ENCODE results near the gene CRISPLD2. TPM values are rescaled to one million over a fixed set of nuclear protein-coding genes. Genes with fewer than 3 reads are reported as not detected.

Gene CRISPLD2
- total RNA-seq, 4 donors from 2014 or later = 54.9 to 109 (median 63.4) TPM

DNA sequence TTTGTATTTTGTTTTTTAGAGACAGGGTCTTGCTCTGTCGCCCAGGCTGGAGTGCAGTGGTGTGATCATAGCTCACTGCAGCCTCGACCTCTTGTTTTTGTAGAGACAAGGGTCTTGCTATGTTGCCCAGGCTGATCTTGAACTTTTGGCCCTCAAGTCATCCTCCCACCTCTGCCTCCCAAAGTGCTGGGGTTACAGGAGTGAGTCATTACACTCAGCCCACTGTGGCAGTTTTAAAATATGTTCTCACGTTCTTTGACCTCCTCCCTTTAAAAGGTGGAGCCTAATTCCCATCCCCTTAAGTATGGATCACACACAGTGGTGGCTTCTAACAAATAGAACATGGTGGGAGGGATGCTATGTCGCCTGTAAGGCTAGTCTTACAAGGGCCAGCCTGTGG lies 123.8 kb downstream of the CRISPLD2 start:
- Histone ChIP-seq H3K4me1 (peaks cover 18% of the 10 kb centered on the region), H3K4me3 (no peak overlapping the region), H3K36me3 (no peaks in the 10 kb centered on the region), H3K27ac (no peak overlapping the region), H3K27me3 (no peaks in the 10 kb centered on the region), H3K9me3 (no peaks in the 10 kb centered on the region)
- TF ChIP-seq POLR2AphosphoS5 (IDR thresholded peaks at IDR 0.05) (no peak), POLR2A (IDR thresholded peaks at IDR 0.05) (no peak), EP300 (IDR thresholded peaks at IDR 0.05) (no peak)
- TF ChIP-seq, protein P1, sequence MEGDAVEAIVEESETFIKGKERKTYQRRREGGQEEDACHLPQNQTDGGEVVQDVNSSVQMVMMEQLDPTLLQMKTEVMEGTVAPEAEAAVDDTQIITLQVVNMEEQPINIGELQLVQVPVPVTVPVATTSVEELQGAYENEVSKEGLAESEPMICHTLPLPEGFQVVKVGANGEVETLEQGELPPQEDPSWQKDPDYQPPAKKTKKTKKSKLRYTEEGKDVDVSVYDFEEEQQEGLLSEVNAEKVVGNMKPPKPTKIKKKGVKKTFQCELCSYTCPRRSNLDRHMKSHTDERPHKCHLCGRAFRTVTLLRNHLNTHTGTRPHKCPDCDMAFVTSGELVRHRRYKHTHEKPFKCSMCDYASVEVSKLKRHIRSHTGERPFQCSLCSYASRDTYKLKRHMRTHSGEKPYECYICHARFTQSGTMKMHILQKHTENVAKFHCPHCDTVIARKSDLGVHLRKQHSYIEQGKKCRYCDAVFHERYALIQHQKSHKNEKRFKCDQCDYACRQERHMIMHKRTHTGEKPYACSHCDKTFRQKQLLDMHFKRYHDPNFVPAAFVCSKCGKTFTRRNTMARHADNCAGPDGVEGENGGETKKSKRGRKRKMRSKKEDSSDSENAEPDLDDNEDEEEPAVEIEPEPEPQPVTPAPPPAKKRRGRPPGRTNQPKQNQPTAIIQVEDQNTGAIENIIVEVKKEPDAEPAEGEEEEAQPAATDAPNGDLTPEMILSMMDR (IDR thresholded peaks at IDR 0.05) = no peak
- 74% methylated on average over 4 of the region's 4 CpGs for WGBS
- no peak for DNase-seq (ENCODE audit: low spot score in 2 of 2)

DNA sequence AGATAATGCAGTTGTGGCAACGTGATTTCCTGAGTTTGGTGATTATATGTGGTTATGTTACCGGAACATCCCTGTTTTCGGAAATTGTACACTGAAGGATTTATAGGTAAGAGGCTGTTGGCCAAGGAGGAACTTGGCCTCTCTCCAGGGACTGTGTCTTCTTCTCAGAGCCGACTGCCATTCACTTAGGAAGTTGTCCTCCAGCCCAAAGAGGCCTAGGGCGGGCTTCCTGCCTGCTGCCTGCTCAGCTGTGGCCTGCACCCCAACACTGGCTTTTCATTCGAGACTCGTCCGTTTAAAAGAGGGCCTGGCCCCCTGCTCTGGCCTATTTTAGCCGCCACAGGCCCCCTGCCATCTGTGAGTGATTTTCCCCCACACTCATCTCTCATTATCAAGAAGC lies 127.2 kb downstream of the CRISPLD2 start:
- 21% methylated on average over 9 of the region's 9 CpGs for WGBS
- Histone ChIP-seq H3K4me1 (peaks cover 9% of the 10 kb centered on the region), H3K36me3 (no peaks in the 10 kb centered on the region), H3K27ac (no peak overlapping the region), H3K27me3 (no peaks in the 10 kb centered on the region), H3K9me3 (no peaks in the 10 kb centered on the region), H3K4me3 (no peak overlapping the region)
- TF ChIP-seq POLR2A (IDR thresholded peaks at IDR 0.05) = no peak
- TF ChIP-seq POLR2AphosphoS5 (IDR thresholded peaks at IDR 0.05) = no peak
- TF ChIP-seq, protein P1 (IDR thresholded peaks at IDR 0.05) = no peak
- no peak for TF ChIP-seq EP300 (IDR thresholded peaks at IDR 0.05)
- no peak for DNase-seq (ENCODE audit: low spot score in 2 of 2)

DNA sequence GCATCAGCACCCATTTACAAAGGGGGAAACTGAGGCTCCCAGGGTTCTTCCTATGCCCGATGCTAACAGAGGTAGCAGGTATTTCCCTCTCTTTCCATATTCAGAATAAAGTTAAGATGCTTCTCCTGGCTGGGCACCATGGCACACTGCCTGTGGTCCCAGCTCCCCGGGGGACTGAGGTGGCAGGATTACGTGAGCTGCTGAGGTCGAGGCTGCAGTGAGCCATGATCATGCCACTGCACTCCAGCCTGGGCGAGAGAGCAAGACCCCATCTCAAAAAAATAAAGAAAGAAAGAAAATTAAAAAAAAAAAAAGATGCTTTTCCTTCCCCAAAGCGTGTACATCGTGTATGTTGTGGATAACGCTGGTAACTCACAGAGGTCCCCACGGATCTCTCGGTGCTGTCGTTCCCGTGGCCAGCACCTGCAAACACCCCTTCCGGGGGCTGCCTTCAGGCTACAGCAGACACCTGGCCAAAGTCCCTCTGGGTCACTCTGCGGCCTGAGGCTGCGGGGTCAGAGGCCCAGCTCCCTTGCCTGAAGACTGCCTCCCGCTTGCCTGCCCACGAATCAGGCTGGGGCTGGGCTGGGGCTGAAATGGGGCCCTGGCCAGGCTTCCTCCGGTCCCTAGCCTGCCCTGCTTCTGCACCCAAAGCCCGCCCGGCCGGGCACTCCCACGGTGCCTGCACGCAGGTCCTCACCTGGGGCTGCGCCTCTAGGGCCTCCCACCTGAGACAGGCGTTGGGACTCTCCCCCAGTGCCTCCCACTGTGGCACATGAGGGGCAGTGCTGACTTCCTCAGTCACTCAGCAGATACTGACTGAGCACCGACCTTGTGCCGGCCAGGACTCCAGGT lies 128.4 kb downstream of the CRISPLD2 start:
- no peaks in the 10 kb centered on the region for H3K36me3 ChIP-seq
- peaks cover 19% of the 10 kb centered on the region for H3K4me1 ChIP-seq
- WGBS = 83% methylated on average over 18 of the region's 27 CpGs
- H3K4me3 ChIP-seq = no peak overlapping the region
- DNase-seq (ENCODE audit: low spot score in 2 of 2) = no peak
- H3K27ac ChIP-seq = no peak overlapping the region
- TF ChIP-seq EP300 (IDR thresholded peaks at IDR 0.05) (no peak), POLR2A (IDR thresholded peaks at IDR 0.05) (no peak), POLR2AphosphoS5 (IDR thresholded peaks at IDR 0.05) (no peak)
- TF ChIP-seq, protein P1 (IDR thresholded peaks at IDR 0.05) = no peak
- H3K9me3 ChIP-seq = no peaks in the 10 kb centered on the region
- H3K27me3 ChIP-seq = no peaks in the 10 kb centered on the region

DNA sequence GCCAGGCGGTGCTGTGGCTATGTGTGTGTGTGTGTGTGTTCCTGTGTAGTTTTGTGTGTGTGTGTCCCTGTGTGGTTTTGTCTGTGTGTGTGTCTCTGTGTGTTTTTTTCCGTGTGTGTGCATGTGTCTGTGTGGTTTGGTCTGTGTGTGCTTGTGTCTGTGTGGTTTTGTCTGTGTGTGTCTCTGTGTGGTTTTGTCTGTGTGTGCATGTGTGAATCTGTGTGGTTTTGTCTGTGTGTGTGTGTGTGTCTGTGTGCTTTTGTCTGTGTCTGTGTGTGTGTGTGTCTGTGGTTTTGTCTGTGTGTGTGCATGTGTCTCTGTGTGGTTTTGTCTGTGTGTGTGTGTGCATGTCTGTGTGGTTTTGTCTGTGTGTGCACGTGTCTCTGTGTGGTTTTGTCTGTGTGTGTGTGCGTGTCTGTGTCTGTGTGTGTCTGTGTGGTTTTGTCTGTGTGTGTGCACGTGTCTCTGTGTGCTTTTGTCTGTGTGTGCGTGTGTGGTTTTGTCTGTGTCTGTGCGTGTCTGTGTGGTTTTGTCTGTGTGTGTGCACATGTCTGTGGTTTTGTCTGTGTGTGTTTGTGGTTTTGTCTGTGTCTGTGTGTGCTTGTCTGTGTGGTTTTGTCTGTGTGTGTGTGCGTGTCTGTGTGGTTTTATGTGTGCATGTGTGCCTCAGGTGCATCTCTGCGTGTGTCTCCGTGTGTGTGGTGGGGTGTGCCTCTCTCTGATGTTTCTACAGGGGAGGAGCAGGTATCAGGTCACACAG lies 129.2 kb downstream of the CRISPLD2 start:
- Histone ChIP-seq H3K27ac (no peak overlapping the region), H3K27me3 (no peaks in the 10 kb centered on the region), H3K9me3 (no peaks in the 10 kb centered on the region), H3K36me3 (no peaks in the 10 kb centered on the region), H3K4me1 (peaks cover 19% of the 10 kb centered on the region), H3K4me3 (no peak overlapping the region)
- TF ChIP-seq POLR2A (IDR thresholded peaks at IDR 0.05) (no peak), POLR2AphosphoS5 (IDR thresholded peaks at IDR 0.05) (no peak), EP300 (IDR thresholded peaks at IDR 0.05) (no peak)
- TF ChIP-seq, protein P1 (IDR thresholded peaks at IDR 0.05) = no peak
- DNase-seq (ENCODE audit: low spot score in 2 of 2) = no peak
- 67% methylated on average over 10 of the region's 10 CpGs for WGBS

Data from suprapubic skin (tissue), 4 donors.